Measurements from ENCODE around the gene SLC41A3. TPM values are rescaled to one million over a fixed set of nuclear protein-coding genes. Genes with fewer than 3 reads are reported as not detected.

The SLC41A3 gene
- 88.0 and 98.2 TPM in 2 replicates for total RNA-seq

GRCh38 chr3:126083913-126084767 lies at the start of gene SLC41A3:
Gene SLC41A3, minus strand, starts transcription at chr3:126084124. Its CDS starts 15,905 bp downstream, at chr3:126068219.
- peak; percentile 75 for DNase-seq

DNA sequence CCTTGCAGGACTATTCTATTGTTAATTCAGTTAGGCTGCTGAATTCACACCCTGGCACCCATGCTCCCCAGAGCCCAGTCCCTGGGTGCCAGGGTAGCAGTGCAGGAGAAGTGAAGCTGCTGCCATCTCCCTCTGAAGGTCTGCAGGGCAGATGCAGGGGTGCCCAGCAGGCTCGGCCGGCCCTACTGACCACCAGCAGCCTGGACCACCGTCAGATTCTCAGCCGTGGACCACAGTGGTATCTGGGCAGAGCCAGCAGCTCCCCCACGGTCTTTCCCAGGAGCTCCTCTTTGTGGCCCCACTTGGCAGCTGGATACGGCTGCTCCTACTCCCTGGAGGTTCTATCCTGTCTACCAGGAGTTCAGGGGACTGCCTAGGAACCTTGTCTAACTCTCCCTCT lies 49.7 kb upstream of the SLC41A3 start:
- DNase-seq: no peak

DNA sequence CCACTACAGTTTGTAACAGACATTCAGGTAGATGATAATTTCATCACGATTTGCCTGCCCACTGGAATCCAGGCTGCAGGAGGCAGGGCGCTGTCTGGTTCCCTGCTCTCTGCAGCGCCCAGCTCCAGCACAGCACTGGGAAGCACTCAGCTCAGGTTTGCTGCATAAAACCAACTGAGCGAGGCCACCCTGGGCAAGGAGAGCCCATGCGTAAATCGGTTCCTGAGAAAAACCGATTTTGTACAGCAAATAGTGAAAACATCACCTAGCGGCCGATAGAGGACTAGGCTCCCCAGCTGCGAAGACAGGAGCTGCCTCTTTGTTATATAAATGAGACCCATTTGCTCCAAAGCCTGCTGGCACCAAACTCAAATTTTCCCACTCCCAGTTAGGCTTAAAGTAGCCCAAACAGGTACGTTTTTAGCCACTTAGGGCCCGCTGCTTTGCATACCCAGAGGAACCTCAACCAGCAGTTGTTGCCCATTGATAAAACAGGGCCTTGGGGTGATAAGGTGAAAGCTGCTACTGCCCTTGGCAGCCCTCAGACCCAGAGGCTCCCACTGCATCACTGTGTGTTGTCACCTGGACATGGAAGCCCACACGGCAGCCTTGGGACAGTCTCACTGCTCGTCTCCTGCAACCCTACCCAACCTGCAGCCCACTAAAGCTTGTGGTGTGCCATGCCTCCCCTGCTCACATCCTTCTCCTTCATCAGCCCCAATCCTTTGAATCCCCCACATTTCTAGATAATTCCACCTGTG lies 49.0 kb upstream of the SLC41A3 start:
- DNase-seq: no peak

GRCh38 chr3:126131881-126132750 lies 48.2 kb upstream of the SLC41A3 start:
- no peak for DNase-seq

DNA sequence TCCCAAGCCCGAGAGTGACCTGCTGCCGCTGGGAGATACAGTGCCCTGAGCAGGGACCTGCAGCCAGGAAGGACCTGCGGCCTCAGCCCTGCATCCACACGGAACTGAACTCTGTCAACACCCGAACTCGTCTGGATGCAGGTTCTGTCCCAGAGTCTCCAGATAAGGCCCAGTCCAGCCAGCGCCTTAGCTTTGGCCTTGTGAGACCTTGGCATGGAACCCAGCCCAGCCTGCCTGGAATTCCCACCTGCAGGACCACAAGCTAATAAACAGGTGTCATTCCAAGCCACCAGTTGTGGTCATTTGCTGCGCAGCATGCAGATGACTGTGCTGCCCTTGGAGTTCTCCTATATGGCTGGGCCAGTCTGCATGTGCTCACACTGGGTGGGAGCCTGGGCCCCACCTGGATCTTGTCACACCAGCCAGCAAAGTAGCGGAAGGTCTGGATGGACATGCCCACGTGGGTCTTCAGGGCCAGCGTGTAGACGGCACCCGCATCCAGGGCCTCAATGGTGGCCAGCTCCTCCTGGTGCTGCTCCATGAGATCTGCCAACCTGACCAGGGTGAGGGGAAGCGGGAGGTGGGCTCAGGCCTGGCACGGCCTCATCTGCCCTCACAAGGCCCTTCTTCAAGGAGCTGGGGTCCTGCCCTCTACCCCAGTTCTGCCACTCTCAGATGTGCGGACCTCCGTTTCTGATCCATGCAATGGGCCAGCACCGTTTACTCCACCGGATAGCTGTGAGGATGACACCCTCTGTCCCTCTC lies 47.2 kb upstream of the SLC41A3 start:
- DNase-seq: no peak

DNA sequence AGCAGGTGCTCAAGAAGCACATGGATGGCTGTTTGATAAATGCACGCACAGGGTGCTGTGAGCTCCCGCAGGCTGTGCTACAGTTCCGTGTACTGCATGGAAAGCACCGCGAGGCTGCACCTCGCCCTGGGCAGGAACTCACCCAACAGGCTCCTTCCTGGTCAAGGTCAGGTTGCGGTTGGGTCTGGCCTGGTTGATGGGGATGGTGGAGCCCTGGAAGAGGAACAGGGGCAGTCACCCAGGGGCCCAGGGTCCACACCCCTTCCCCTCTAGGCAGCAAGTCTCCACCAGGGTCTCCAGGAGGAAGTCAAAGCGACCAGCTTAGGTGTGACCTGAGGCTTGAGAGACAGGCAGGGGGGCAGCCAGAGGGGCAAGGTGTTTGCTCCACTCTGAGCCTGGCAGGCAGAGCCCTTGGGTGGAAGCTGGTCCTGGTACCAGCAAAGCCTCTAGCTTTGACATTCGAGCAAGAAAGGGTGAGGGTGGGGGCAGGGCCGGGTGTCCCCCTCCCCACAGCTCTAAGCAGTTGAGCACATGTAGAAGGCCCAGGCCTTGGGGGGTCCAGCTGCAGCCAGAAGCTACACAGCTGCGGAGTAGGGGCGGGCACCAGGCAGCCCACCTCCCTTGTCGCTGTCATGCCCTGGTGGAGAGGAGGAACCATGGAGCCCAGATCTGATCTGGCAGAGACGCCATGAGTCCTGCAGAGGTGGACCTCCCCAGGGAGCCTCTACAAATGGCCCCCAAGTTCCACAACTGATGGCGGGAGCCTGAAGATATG lies 46.3 kb upstream of the SLC41A3 start:
- peak; percentile 62 for DNase-seq

DNA sequence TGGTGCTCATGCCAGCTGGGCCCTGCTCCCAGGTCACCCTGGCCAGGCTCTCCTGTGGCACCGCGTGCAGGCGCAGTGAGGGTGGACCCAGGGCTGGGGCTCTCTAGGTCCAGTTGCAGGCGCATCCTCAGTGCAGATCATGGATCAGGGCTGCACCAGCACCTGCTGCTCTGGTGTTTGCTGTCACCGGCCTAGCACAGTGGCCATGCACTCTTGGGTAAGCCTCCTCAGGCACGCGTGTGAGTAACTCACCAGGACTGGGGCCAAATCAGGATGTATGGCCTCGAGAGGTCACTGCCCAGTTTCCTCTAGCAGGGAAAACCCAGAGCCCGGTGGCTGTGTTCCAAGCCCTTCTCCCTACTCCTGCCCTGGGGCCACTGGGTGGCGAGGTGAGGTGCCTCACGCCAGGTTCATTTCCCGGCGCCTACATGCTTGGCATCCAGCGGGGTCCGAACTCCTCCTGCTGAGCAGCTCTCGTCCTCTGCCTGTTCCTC lies 45.5 kb upstream of the SLC41A3 start:
- DNase-seq: peak; percentile 95

GRCh38 chr3:126128504-126129397 lies 44.8 kb upstream of the SLC41A3 start:
- DNase-seq: no peak

GRCh38 chr3:126127904-126128303 lies 44.0 kb upstream of the SLC41A3 start:
- DNase-seq: no peak

DNA sequence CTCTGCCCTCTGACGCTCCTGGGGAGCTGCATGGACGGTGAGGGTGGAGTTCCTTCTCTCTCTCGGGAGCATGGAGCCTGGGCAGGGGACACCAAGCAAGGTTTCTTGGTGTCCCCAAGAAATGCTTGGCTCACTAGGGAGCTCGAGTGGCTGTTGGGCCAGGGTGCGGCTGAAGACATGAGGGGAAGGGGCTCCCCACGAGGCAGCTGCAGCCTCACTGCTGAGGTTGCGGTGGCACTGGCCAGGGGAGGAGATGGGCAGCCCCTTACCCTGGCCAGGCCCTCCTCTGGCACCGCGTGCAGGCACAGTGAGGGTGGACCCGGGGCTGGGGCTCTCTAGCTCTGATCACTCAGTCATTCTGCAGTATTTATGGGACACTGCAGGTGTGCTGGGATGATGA lies 43.5 kb upstream of the SLC41A3 start:
- no peak for DNase-seq

GRCh38 chr3:126126811-126127431 lies 43.0 kb upstream of the SLC41A3 start:
- no peak for DNase-seq

DNA sequence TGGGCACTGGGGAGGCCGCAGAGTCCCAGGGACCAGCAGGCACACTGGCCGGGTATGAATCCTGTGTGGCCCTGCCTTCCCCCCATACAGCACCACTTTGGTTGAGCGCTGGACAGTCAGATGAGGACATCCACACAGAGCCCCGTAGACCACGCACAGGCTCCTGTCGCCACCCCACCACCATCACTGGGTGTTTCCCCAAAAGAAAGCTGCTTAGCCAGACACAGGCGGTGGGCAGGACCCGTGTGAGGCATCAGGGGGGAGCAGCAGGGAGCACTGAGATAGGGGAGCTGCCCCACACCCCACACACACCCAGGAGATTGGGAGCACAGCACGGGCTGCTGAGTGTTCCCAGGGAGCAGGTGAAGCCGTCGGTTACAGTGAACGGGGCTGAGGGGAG lies 42.4 kb upstream of the SLC41A3 start:
- no peak for DNase-seq

- DNase-seq: no peak
Observed at GRCh38 chr3:126125781-126126251, 41.9 kb upstream of the SLC41A3 start.

- no peak for DNase-seq
Observed at GRCh38 chr3:126125341-126125740, 41.4 kb upstream of the SLC41A3 start.

DNA sequence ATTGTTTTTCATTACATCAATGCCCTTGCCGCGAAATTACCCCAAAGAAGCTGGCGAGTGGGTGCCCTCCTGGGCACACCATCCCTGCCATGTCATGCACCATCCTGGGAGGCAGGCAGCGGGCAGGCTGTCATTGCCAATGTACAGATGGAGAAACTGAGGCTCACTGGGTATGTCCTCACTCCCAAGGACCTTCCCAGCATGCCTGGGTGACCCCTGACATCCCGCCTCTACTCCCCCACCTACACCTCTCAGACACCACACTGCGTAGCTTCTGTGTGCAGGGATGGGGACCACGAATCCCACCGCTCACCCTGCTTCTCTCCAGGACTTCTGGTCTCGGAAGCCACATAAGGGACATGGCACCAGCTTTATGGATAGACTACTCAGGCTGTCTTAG lies 41.0 kb upstream of the SLC41A3 start:
- DNase-seq: no peak

DNA sequence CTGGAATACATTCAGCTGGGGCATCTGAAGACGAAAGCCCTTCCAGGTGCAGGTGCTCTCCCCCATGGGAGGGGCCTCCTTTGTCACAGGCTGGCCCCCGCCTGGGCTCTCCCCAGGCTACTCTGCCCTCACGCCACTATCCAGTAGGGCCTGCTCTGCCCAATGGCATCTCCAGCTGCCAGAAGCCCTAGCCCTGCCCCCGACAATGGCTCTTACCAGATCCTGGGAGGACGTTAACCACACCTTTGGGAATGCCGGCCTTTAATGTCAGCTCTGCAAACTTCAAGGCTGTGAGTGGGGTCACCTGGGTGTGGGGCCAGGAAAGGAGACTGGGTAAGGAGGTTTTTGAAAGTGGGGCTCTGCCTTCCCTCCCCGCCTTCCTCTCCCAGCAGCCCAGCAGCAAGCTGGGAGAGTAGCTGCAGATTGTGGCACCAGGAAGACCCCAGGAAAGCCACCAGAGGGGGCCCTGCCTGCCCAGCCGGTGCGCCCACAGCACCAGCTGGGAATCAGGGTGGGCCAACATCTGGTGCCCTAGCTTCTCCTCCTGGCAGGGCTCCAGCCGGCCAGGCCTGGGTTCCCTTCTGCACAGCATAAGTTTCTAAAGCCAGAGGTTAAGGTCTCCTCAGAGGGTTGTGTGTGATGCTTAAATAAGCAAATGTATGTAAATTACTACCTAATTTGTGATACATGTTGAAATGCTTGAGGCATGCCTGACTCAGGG lies 40.4 kb upstream of the SLC41A3 start:
- no peak for DNase-seq

DNA sequence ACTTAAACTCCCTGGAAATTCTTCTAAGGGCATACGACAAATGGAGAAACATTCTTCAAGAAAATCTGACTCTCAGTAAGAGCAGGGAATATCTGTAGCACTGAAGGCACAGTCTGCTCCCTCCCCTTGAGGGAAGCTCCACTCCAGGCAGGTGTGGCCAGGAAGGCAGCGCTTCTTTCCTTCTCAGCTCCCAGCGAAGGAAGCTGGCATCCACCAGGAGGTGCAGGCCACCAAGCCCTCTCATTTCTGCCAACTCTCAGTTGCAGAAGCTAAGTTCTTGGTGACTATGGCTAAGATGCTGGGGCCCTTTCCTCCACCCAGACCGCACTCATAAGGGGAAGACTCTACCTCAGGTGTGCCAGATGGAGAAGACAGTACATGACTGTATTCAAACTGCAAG lies 37.7 kb upstream of the SLC41A3 start:
- no peak for DNase-seq

- DNase-seq: no peak
Observed at GRCh38 chr3:126121074-126121473, 37.1 kb upstream of the SLC41A3 start.

DNA sequence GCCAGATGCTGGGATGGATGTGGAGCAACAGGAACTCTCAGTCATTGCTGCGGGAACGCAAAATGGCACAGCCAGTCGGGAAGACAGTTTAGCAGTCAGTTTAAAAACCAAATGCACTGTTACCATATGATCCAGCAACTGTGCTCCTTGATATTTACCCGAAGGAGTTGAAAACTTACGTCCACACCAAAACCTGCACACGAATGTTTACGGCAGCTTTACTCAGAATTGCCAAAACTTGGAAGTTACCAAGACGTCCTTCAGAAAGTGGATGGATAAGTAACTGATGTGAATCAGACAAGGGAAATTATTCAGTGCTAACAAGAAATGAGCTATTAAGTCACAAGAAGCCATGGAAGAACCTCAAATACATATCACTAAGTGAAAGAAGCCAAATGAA lies 36.1 kb upstream of the SLC41A3 start:
- no peak for DNase-seq

All from dermis blood vessel endothelial cell (primary cell).